ENCODE data around the gene ARPC2. TPM values are rescaled to one million over a fixed set of nuclear protein-coding genes. Genes with fewer than 3 reads are reported as not detected.

The ARPC2 gene
- total and polyA plus RNA-seq, 2 of the 13 experiments (the other 11 are each of a cell fraction or from before 2014, with no cell fraction given), result 168 to 303 TPM

DNA sequence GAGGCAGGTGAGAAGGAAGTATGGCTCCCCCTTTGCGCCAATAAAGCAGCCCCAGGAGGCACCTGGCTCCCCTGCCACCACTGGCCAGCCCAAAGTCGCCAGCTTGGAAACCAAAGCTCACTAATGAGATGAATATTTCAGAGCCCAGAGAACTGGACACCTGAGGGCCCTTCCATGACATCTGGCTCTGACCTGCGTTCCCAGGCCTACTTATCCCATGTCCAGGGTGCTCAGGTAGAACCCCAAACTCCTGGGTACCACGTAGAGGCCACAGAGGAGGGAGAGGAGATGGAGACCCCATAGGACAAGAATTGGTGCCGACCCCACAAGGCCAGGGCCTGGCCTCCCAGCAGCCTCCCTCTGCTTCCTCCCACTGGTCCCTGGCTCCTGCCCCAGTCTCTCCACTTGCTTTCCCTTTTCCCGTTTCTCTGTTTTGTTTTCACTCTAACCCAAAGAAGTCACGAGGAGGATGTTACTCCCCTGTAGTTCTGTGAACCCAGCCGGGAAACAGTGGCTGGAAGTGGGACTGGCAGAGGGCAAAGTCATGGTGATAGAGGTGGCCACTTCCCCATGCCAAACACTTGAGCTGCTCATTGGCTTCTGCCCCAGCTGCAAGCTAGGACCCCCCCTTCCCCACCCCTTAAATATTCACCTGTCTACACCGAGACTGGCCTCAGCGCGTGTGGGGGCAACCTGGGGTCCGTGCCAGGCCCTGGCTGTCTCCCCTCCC, 74.5 kb downstream of the ARPC2 start (continued):
- TF ChIP-seq NAIF1 (CRISPR knock-in tag; IDR thresholded peaks at IDR 0.05; ENCODE audit: borderline replicate concordance) (no peak), SP4 (CRISPR knock-in tag; IDR thresholded peaks at IDR 0.05) (peak; percentile 9; the same call in 1 of the 2 replicates), NR2F2 (IDR thresholded peaks at IDR 0.05; ENCODE audit: borderline replicate concordance, low read depth) (no peak; the same call in 1 of the 2 replicates), KLF12 (CRISPR knock-in tag; IDR thresholded peaks at IDR 0.05; ENCODE audit: borderline replicate concordance) (no peak), ZNF530 (CRISPR knock-in tag; IDR thresholded peaks at IDR 0.05; ENCODE audit: low read depth) (no peak), RORA (CRISPR knock-in tag; IDR thresholded peaks at IDR 0.05) (no peak), ZNF660 (CRISPR knock-in tag; IDR thresholded peaks at IDR 0.05; ENCODE audit: borderline replicate concordance, low read depth) (no peak), ZFX (CRISPR knock-in tag; IDR thresholded peaks at IDR 0.05; ENCODE audit: low read depth) (no peak), ZNF569 (CRISPR knock-in tag; IDR thresholded peaks at IDR 0.05; ENCODE audit: borderline replicate concordance) (no peak), TBL1XR1 (IDR thresholded peaks at IDR 0.05; ENCODE audit: borderline replicate concordance, low read length, partially characterized antibody) (no peak), ELF1 (CRISPR knock-in tag; IDR thresholded peaks at IDR 0.05) (no peak), ZNF720 (CRISPR knock-in tag; IDR thresholded peaks at IDR 0.05) (no peak), PRMT3 (CRISPR knock-in tag; IDR thresholded peaks at IDR 0.05; ENCODE audit: borderline replicate concordance, low read depth) (no peak), ZNF772 (CRISPR knock-in tag; IDR thresholded peaks at IDR 0.05) (0 out of 2 replicates have a peak, but pooled peaks have one; percentile 15)
- TF ChIP-seq, protein P1, sequence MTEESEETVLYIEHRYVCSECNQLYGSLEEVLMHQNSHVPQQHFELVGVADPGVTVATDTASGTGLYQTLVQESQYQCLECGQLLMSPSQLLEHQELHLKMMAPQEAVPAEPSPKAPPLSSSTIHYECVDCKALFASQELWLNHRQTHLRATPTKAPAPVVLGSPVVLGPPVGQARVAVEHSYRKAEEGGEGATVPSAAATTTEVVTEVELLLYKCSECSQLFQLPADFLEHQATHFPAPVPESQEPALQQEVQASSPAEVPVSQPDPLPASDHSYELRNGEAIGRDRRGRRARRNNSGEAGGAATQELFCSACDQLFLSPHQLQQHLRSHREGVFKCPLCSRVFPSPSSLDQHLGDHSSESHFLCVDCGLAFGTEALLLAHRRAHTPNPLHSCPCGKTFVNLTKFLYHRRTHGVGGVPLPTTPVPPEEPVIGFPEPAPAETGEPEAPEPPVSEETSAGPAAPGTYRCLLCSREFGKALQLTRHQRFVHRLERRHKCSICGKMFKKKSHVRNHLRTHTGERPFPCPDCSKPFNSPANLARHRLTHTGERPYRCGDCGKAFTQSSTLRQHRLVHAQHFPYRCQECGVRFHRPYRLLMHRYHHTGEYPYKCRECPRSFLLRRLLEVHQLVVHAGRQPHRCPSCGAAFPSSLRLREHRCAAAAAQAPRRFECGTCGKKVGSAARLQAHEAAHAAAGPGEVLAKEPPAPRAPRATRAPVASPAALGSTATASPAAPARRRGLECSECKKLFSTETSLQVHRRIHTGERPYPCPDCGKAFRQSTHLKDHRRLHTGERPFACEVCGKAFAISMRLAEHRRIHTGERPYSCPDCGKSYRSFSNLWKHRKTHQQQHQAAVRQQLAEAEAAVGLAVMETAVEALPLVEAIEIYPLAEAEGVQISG (CRISPR knock-in tag; IDR thresholded peaks at IDR 0.05), result peak; percentile 4; the same call in 1 of the 2 replicates
- TF ChIP-seq, protein P2, sequence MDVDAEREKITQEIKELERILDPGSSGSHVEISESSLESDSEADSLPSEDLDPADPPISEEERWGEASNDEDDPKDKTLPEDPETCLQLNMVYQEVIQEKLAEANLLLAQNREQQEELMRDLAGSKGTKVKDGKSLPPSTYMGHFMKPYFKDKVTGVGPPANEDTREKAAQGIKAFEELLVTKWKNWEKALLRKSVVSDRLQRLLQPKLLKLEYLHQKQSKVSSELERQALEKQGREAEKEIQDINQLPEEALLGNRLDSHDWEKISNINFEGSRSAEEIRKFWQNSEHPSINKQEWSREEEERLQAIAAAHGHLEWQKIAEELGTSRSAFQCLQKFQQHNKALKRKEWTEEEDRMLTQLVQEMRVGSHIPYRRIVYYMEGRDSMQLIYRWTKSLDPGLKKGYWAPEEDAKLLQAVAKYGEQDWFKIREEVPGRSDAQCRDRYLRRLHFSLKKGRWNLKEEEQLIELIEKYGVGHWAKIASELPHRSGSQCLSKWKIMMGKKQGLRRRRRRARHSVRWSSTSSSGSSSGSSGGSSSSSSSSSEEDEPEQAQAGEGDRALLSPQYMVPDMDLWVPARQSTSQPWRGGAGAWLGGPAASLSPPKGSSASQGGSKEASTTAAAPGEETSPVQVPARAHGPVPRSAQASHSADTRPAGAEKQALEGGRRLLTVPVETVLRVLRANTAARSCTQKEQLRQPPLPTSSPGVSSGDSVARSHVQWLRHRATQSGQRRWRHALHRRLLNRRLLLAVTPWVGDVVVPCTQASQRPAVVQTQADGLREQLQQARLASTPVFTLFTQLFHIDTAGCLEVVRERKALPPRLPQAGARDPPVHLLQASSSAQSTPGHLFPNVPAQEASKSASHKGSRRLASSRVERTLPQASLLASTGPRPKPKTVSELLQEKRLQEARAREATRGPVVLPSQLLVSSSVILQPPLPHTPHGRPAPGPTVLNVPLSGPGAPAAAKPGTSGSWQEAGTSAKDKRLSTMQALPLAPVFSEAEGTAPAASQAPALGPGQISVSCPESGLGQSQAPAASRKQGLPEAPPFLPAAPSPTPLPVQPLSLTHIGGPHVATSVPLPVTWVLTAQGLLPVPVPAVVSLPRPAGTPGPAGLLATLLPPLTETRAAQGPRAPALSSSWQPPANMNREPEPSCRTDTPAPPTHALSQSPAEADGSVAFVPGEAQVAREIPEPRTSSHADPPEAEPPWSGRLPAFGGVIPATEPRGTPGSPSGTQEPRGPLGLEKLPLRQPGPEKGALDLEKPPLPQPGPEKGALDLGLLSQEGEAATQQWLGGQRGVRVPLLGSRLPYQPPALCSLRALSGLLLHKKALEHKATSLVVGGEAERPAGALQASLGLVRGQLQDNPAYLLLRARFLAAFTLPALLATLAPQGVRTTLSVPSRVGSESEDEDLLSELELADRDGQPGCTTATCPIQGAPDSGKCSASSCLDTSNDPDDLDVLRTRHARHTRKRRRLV (CRISPR knock-in tag; IDR thresholded peaks at IDR 0.05), result no peak
- TF ChIP-seq, protein P3, sequence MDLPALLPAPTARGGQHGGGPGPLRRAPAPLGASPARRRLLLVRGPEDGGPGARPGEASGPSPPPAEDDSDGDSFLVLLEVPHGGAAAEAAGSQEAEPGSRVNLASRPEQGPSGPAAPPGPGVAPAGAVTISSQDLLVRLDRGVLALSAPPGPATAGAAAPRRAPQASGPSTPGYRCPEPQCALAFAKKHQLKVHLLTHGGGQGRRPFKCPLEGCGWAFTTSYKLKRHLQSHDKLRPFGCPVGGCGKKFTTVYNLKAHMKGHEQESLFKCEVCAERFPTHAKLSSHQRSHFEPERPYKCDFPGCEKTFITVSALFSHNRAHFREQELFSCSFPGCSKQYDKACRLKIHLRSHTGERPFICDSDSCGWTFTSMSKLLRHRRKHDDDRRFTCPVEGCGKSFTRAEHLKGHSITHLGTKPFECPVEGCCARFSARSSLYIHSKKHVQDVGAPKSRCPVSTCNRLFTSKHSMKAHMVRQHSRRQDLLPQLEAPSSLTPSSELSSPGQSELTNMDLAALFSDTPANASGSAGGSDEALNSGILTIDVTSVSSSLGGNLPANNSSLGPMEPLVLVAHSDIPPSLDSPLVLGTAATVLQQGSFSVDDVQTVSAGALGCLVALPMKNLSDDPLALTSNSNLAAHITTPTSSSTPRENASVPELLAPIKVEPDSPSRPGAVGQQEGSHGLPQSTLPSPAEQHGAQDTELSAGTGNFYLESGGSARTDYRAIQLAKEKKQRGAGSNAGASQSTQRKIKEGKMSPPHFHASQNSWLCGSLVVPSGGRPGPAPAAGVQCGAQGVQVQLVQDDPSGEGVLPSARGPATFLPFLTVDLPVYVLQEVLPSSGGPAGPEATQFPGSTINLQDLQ (CRISPR knock-in tag; IDR thresholded peaks at IDR 0.05), result 0 out of 2 replicates have a peak, but pooled peaks have one; percentile 23
